ENCODE measurements around the gene PBX3.
A peak's percentile ranks its signal among the peaks of the same experiment; 100 is the strongest.

Gene PBX3

GRCh38 chr9:126000731-126001580 is 253.8 kb downstream of the PBX3 start:
- DNase-seq = peak in 1 of 2 experiments; percentile 16

- no peak for DNase-seq
Measured at GRCh38 chr9:126001581-126002225, 254.5 kb downstream of the PBX3 start.

- no peak for DNase-seq
Measured at GRCh38 chr9:126002476-126003350, 255.5 kb downstream of the PBX3 start.

- no peak for DNase-seq
Measured at GRCh38 chr9:126009047-126009446, 261.9 kb downstream of the PBX3 start.

GRCh38 chr9:126014726-126015125 is 267.6 kb downstream of the PBX3 start:
- no peak for DNase-seq

- DNase-seq = no peak
Measured at GRCh38 chr9:126015424-126015823, 268.3 kb downstream of the PBX3 start.

- DNase-seq = no peak
Measured at GRCh38 chr9:126016579-126017290, 269.6 kb downstream of the PBX3 start.

All from SHP77 (cell line).